ENCODE results near the gene TOPBP1.

The TOPBP1 gene

GRCh38 chr3:133592843-133593242 is 68.9 kb downstream of the TOPBP1 start:
- Histone ChIP-seq H3K27me3 (replicated peaks) (no peaks in the 10 kb centered on the region), H3K4me3 (ENCODE audit: low read depth, low read length) (no peak overlapping the region), H3K36me3 (replicated peaks) (peaks cover 17% of the 10 kb centered on the region), H3K27ac (no peak overlapping the region)
- no peak for TF ChIP-seq CTCF (IDR thresholded peaks at IDR 0.05; ENCODE audit: low read depth, low read length, missing control alignments)
- DNase-seq: no peak
- in situ Hi-C loops (cut with HindIII; ENCODE audit: low pct_ligation_motif_present, low sequenced_read_pairs): loop anchor here (25.0 kb wide), 1 partner anchor 106 kb away; no protein-coding TSS in a partner anchor

GRCh38 chr3:133591271-133591742 is 70.4 kb downstream of the TOPBP1 start:
- in situ Hi-C loops (cut with HindIII; ENCODE audit: low pct_ligation_motif_present, low sequenced_read_pairs): loop anchor here (25.0 kb wide), 1 partner anchor 104 kb away; no protein-coding TSS in a partner anchor
- H3K36me3 ChIP-seq (replicated peaks): peaks cover 32% of the 10 kb centered on the region
- no peak for TF ChIP-seq CTCF (IDR thresholded peaks at IDR 0.05; ENCODE audit: low read depth, low read length, missing control alignments)
- H3K4me3 ChIP-seq (ENCODE audit: low read depth, low read length): no peak overlapping the region
- H3K27ac ChIP-seq: peak overlapping the region; percentile 15
- DNase-seq: no peak
- no peaks in the 10 kb centered on the region for H3K27me3 ChIP-seq (replicated peaks)

- Histone ChIP-seq H3K27me3 (replicated peaks) (no peaks in the 10 kb centered on the region), H3K36me3 (replicated peaks) (peaks cover 49% of the 10 kb centered on the region), H3K27ac (no peak overlapping the region), H3K4me3 (ENCODE audit: low read depth, low read length) (no peak overlapping the region)
- in situ Hi-C loops (cut with HindIII; ENCODE audit: low pct_ligation_motif_present, low sequenced_read_pairs): loop anchor here (25.0 kb wide), 1 partner anchor 102 kb away; no protein-coding TSS in a partner anchor
- TF ChIP-seq CTCF (IDR thresholded peaks at IDR 0.05; ENCODE audit: low read depth, low read length, missing control alignments): no peak
- no peak for DNase-seq
Observed at GRCh38 chr3:133589503-133589902, 72.2 kb downstream of the TOPBP1 start.

GRCh38 chr3:133588784-133589465 is 72.8 kb downstream of the TOPBP1 start:
- in situ Hi-C loops (cut with HindIII; ENCODE audit: low pct_ligation_motif_present, low sequenced_read_pairs): loop anchor here (25.0 kb wide), 1 partner anchor 102 kb away; no protein-coding TSS in a partner anchor

GRCh38 chr3:133588035-133588434 is 73.7 kb downstream of the TOPBP1 start:
- in situ Hi-C loops (cut with HindIII; ENCODE audit: low pct_ligation_motif_present, low sequenced_read_pairs): loop anchor here (25.0 kb wide), 1 partner anchor 101 kb away; no protein-coding TSS in a partner anchor
- H3K27me3 ChIP-seq (replicated peaks): no peaks in the 10 kb centered on the region
- no peak for DNase-seq
- no peak overlapping the region for H3K4me3 ChIP-seq (ENCODE audit: low read depth, low read length)
- H3K36me3 ChIP-seq (replicated peaks): peaks cover 62% of the 10 kb centered on the region
- H3K27ac ChIP-seq: no peak overlapping the region
- TF ChIP-seq CTCF (IDR thresholded peaks at IDR 0.05; ENCODE audit: low read depth, low read length, missing control alignments): no peak

More at GRCh38 chr3:133588784-133589465, 72.8 kb downstream of the TOPBP1 start:
- H3K36me3 ChIP-seq (replicated peaks): peaks cover 53% of the 10 kb centered on the region
- H3K4me3 ChIP-seq (ENCODE audit: low read depth, low read length): no peak overlapping the region
- no peaks in the 10 kb centered on the region for H3K27me3 ChIP-seq (replicated peaks)
- no peak for DNase-seq
- no peak overlapping the region for H3K27ac ChIP-seq
- no peak for TF ChIP-seq CTCF (IDR thresholded peaks at IDR 0.05; ENCODE audit: low read depth, low read length, missing control alignments)
